Panc1 (cell line): ENCODE results near the gene ADGRB3. TPM values are rescaled to one million over a fixed set of nuclear protein-coding genes. Genes with fewer than 3 reads are reported as not detected.
"Not testable (repeated sequence)": the region's sequence is repeated elsewhere in the genome, so short reads cannot be mapped to it uniquely, and the experiment has no call there.

Experiments
- ATAC-seq: fragments of 200-7000 bp; cut with Tn5 transposase; 2 replicates; pipeline ENCODE4 v1.9.1; 2020; ENCODE audit warnings: mild to moderate bottlenecking, moderate library complexity
- BruUV-seq: library from RNA; stranded (reverse); fragments of 400-500 nt; replicated peaks from 2 replicates; lab custom pipeline; 2021; lab: Mats Ljungman, UMichigan
- CTCF ChIA-PET: fragments of 300-600 bp; sonication (Branson Sonifier 250); formaldehyde crosslinking; loops from one replicate; lab custom pipeline; 2022; ENCODE audit warnings: antibody characterized with exemption; lab: Charles Lee
- POLR2A ChIA-PET: fragments of 300-600 bp; sonication (Branson Sonifier 250); formaldehyde crosslinking; loops from one replicate; lab custom pipeline; 2022; ENCODE audit warnings: antibody characterized with exemption; lab: Charles Lee
- DNase-seq: peaks from one replicate; pipeline ENCODE4 v3.0.0-alpha.2; 2010; ENCODE audit warnings: low read depth, low spot score
- H3K27ac ChIP-seq: 2 replicates; pipeline ENCODE4 v1.5.1; 2011; ENCODE audit warnings: mild to moderate bottlenecking, low read length, inconsistent platforms
- H3K27me3 ChIP-seq: fragments of 200-500 bp; sonication (Bioruptor generic); 2 replicates; pipeline ENCODE4 v1.6.0; 2014; ENCODE audit warnings: low read length, inconsistent platforms; ENCODE audit not compliant: control insufficient read depth, insufficient read depth
- H3K36me3 ChIP-seq: fragments of 200-500 bp; sonication (Bioruptor generic); 2 replicates; pipeline ENCODE4 v1.5.1; 2014; ENCODE audit warnings: inconsistent platforms, mild to moderate bottlenecking, low read length, moderate library complexity; ENCODE audit not compliant: control insufficient read depth, insufficient read depth
- H3K4me1 ChIP-seq: 2 replicates; pipeline ENCODE4 v1.5.1; 2011; ENCODE audit warnings: inconsistent platforms, mild to moderate bottlenecking, low read length, moderate library complexity; ENCODE audit not compliant: control insufficient read depth, insufficient read depth
- H3K4me3 ChIP-seq, 2 experiments: 2 replicates each; pipeline ENCODE4 v1.5.1; 2011 to 2012; ENCODE audit warnings: low read depth in 2 of 2, low read length in 2 of 2, mild to moderate bottlenecking in 2 of 2, inconsistent platforms in 1 of 2, moderate library complexity in 1 of 2
- H3K9me3 ChIP-seq: fragments of 200-500 bp; sonication (Bioruptor generic); 2 replicates; pipeline ENCODE4 v1.5.1; 2014; ENCODE audit warnings: low read depth, mild to moderate bottlenecking, inconsistent platforms, low read length, moderate library complexity; ENCODE audit not compliant: control insufficient read depth, insufficient read depth
- CTCF ChIP-seq: fragments of 450-650 bp; IDR thresholded peaks from 2 replicates; pipeline ENCODE4 v1.5.1; 2017; ENCODE audit warnings: mild to moderate bottlenecking
- POLR2AphosphoS5 ChIP-seq: IDR thresholded peaks from 2 replicates; pipeline ENCODE4 v1.6.1; 2012; ENCODE audit warnings: mild to moderate bottlenecking, low read depth, low read length, moderate library complexity
- REST ChIP-seq, 2 experiments: IDR thresholded peaks; 2 replicates each; pipeline ENCODE4 v1.6.1; 2011 to 2012; ENCODE audit warnings: low read depth in 2 of 2, control low read depth in 1 of 2, low read length in 1 of 2, mild to moderate bottlenecking in 1 of 2, moderate library complexity in 1 of 2; ENCODE audit not compliant: insufficient read depth in 1 of 2
- SIN3A ChIP-seq: IDR thresholded peaks from 2 replicates; pipeline ENCODE4 v1.6.1; 2012; ENCODE audit warnings: low read depth, mild to moderate bottlenecking, low read length, moderate library complexity, borderline replicate concordance; ENCODE audit not compliant: insufficient read depth
- TCF7L2 ChIP-seq: IDR thresholded peaks from 2 replicates; pipeline ENCODE4 v1.6.1; 2011; ENCODE audit warnings: mild to moderate bottlenecking, low read depth, low read length, inconsistent platforms
- in situ Hi-C: cut with HindIII; loops from 2 replicates; pipeline ENCODE4 v1.10.0; 2016; ENCODE audit warnings: low sequenced_read_pairs, low pct_unique_long_range_greater_than_20kb
- intact Hi-C: fragments of 100-400 bp; cut with micrococcal nuclease; formaldehyde crosslinking; loops from one replicate; pipeline ENCODE4 v1.10.0; 2022; ENCODE audit not compliant: unreplicated experiment
- total RNA-seq: library from RNA; stranded (reverse); gene quantifications from one replicate; pipeline ENCODE4 v1.2.1, GENCODE V29; 2021; ENCODE audit not compliant: unreplicated experiment

The ADGRB3 gene
- total RNA-seq, 1 experiment from 2014 or later: 0.10 TPM

- intact Hi-C loops (no loop called here), in situ Hi-C loops (no loop called here)
- ATAC-seq (no peak), DNase-seq (no peak)
- ChIA-PET CTCF (no interaction called here), POLR2A (no interaction called here)
- no peaks in the 10 kb centered on the region for H3K36me3 ChIP-seq
- no TSS peak for BruUV-seq
- no peak for TF ChIP-seq REST (IDR thresholded peaks at IDR 0.05; ENCODE audit: insufficient read depth in 1 of 2, low read depth in 2 of 2, low read length in 1 of 2)
- TF ChIP-seq CTCF: no peak
- TF ChIP-seq POLR2AphosphoS5: no peak
- no peak for TF ChIP-seq TCF7L2
- TF ChIP-seq SIN3A: no peak
- no peaks in the 10 kb centered on the region for H3K9me3 ChIP-seq
- no peaks in the 10 kb centered on the region for H3K27me3 ChIP-seq
- no peaks in the 10 kb centered on the region for H3K4me1 ChIP-seq
- no peak overlapping the region for H3K4me3 ChIP-seq
- H3K27ac ChIP-seq: no peak overlapping the region
Observed at GRCh38 chr6:69286331-69286730, 651.2 kb downstream of the ADGRB3 start.

- CTCF ChIA-PET, H3K36me3 ChIP-seq, H3K27ac ChIP-seq, DNase-seq, ATAC-seq, BruUV-seq, POLR2A ChIA-PET, H3K9me3 ChIP-seq, H3K4me1 ChIP-seq, H3K27me3 ChIP-seq, in situ Hi-C loops, H3K4me3 ChIP-seq, intact Hi-C loops: not testable (repeated sequence)
Observed at GRCh38 chr6:69288198-69288597, 653.1 kb downstream of the ADGRB3 start.

- in situ Hi-C loops (no loop called here), intact Hi-C loops (no loop called here)
- Histone ChIP-seq H3K4me3 (no peak overlapping the region), H3K27me3 (no peaks in the 10 kb centered on the region), H3K9me3 (no peaks in the 10 kb centered on the region), H3K27ac (no peak overlapping the region), H3K4me1 (no peaks in the 10 kb centered on the region), H3K36me3 (no peaks in the 10 kb centered on the region)
- DNase-seq (no peak), ATAC-seq (no peak)
- BruUV-seq: no TSS peak
- CTCF ChIA-PET: no interaction called here
- TF ChIP-seq SIN3A (no peak), REST (IDR thresholded peaks at IDR 0.05; ENCODE audit: insufficient read depth in 1 of 2, low read depth in 2 of 2, low read length in 1 of 2) (no peak), TCF7L2 (no peak), POLR2AphosphoS5 (no peak), CTCF (no peak)
- POLR2A ChIA-PET: no interaction called here
Observed at GRCh38 chr6:69289689-69290495, 654.8 kb downstream of the ADGRB3 start.
